Measurements from ENCODE around the gene PCDH17.

Gene PCDH17

DNA sequence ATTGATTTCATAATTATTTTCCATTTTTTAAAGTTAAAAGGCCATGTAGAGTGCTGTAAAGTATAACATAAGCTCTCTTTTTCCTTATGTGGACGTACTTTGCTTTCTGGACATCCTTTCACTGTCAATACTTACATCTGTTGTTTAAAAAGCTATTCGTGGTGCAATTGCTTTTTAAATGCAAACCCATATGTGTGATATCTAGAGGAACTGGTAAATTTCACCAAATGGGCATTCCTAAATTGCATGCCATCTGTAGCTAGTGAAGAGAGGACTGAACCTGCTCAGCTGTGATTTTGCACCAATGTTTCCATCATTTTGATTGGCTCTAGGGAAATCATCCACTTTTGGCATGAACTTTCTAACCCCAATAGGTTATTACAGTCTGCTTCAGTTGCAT is 129.4 kb downstream of the PCDH17 start:
- TF ChIP-seq, protein P1, sequence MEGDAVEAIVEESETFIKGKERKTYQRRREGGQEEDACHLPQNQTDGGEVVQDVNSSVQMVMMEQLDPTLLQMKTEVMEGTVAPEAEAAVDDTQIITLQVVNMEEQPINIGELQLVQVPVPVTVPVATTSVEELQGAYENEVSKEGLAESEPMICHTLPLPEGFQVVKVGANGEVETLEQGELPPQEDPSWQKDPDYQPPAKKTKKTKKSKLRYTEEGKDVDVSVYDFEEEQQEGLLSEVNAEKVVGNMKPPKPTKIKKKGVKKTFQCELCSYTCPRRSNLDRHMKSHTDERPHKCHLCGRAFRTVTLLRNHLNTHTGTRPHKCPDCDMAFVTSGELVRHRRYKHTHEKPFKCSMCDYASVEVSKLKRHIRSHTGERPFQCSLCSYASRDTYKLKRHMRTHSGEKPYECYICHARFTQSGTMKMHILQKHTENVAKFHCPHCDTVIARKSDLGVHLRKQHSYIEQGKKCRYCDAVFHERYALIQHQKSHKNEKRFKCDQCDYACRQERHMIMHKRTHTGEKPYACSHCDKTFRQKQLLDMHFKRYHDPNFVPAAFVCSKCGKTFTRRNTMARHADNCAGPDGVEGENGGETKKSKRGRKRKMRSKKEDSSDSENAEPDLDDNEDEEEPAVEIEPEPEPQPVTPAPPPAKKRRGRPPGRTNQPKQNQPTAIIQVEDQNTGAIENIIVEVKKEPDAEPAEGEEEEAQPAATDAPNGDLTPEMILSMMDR (IDR thresholded peaks at IDR 0.05; ENCODE audit: control insufficient read depth, extremely low read depth, insufficient read depth): no peak
- DNase-seq (ENCODE audit: low read depth): no peak
- no peak overlapping the region for H3K4me3 ChIP-seq (ENCODE audit: low read depth, low read length)

DNA sequence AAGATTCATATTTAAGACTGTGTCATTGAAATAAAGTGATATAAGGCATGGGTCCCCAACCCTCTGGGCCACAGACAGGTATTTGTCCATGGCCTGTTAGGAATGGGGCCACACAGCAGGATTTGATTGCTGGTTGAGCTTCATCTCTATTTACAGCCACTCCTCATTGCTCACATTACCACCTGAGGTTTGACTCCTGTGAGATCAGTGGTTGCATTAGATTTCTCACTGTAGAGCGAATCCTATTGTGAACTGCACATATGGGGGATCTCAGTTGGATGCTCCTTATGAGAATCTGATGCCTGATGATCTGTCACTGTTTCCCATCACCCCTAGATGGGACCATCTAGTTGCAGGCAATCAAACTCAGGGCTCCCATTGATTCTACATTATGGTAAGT is 132.1 kb downstream of the PCDH17 start:
- TF ChIP-seq, protein P1 (IDR thresholded peaks at IDR 0.05; ENCODE audit: control insufficient read depth, extremely low read depth, insufficient read depth): no peak
- no peak overlapping the region for H3K4me3 ChIP-seq (ENCODE audit: low read depth, low read length)
- DNase-seq (ENCODE audit: low read depth): no peak

All from LNCaP clone FGC (cell line).